IMR-90 (cell line): ENCODE measurements around the gene STOM. TPM values are rescaled to one million over a fixed set of nuclear protein-coding genes. Genes with fewer than 3 reads are reported as not detected.
A peak's percentile ranks its signal among the peaks of the same experiment; 100 is the strongest.

ENCODE experiments used
- ATAC-seq: fragments of 200-7000 bp; cut with Tn5 transposase; 2 replicates; pipeline ENCODE4 v1.9.1; 2020; ENCODE audit warnings: low read depth, mild to moderate bottlenecking, moderate library complexity
- BruUV-seq: library from RNA; stranded (reverse); fragments of 400-500 nt; replicated peaks from 2 replicates; lab custom pipeline; 2021; lab: Mats Ljungman, UMichigan
- CTCF ChIA-PET: fragments of 300-600 bp; formaldehyde crosslinking; extraction: SDS; loops from one replicate; lab custom pipeline; 2021; ENCODE audit warnings: antibody characterized with exemption; lab: Yijun Ruan, JAX
- POLR2A ChIA-PET: fragments of 300-600 bp; sonication (Branson Sonifier 250); formaldehyde crosslinking; loops from one replicate; lab custom pipeline; 2022; ENCODE audit warnings: antibody characterized with exemption; ENCODE audit not compliant: unreplicated experiment; lab: Charles Lee
- DNase-seq: peaks from one replicate; pipeline ENCODE4 v3.0.0; 2013
- H2AFZ ChIP-seq: replicated peaks from 2 replicates; pipeline ENCODE3; 2013; ENCODE audit warnings: low read length, mild to moderate bottlenecking; ENCODE audit not compliant: poor library complexity
- H2AK5ac ChIP-seq: 2 replicates; pipeline ENCODE4 v1.6.1; 2013; ENCODE audit warnings: low read depth, low read length, inconsistent platforms
- H2AK9ac ChIP-seq: replicated peaks from 2 replicates; pipeline ENCODE3; 2013; ENCODE audit warnings: mild to moderate bottlenecking, low read depth, low read length, moderate library complexity; ENCODE audit not compliant: poor library complexity
- H2BK120ac ChIP-seq: 2 replicates; pipeline ENCODE4 v1.6.1; 2013; ENCODE audit warnings: low read depth, low read length, inconsistent platforms
- H2BK15ac ChIP-seq: 3 replicates; pipeline ENCODE4 v1.6.1; 2013; ENCODE audit warnings: low read depth, low read length, inconsistent platforms
- H2BK20ac ChIP-seq: 2 replicates; pipeline ENCODE4 v1.6.1; 2013; ENCODE audit warnings: low read depth, mild to moderate bottlenecking, inconsistent platforms, low read length, moderate library complexity
- H2BK5ac ChIP-seq: 2 replicates; pipeline ENCODE4 v1.6.1; 2013; ENCODE audit warnings: mild to moderate bottlenecking, low read depth, low read length, inconsistent platforms; ENCODE audit not compliant: poor library complexity, severe bottlenecking
- H3K14ac ChIP-seq: replicated peaks from 2 replicates; pipeline ENCODE4 v1.6.1; 2013; ENCODE audit warnings: low read depth, low read length, inconsistent platforms
- H3K18ac ChIP-seq: 2 replicates; pipeline ENCODE4 v1.6.1; 2013; ENCODE audit warnings: low read depth, low read length, control low read depth
- H3K23ac ChIP-seq: 2 replicates; pipeline ENCODE4 v1.6.1; 2013; ENCODE audit warnings: low read depth, low read length, inconsistent platforms
- H3K27ac ChIP-seq: 2 replicates; pipeline ENCODE4 v1.5.1; 2013; ENCODE audit warnings: mild to moderate bottlenecking, control low read depth, low read length; ENCODE audit not compliant: insufficient read depth
- H3K27me3 ChIP-seq: 2 replicates; pipeline ENCODE4 v1.6.1; 2013; ENCODE audit warnings: low read length; ENCODE audit not compliant: control insufficient read depth, insufficient read depth
- H3K36me3 ChIP-seq: 2 replicates; pipeline ENCODE4 v1.6.1; 2013; ENCODE audit warnings: low read length, mixed read lengths; ENCODE audit not compliant: control insufficient read depth, insufficient read depth
- H3K4ac ChIP-seq: 2 replicates; pipeline ENCODE4 v1.6.1; 2013; ENCODE audit warnings: low read depth, low read length, inconsistent platforms
- H3K4me1 ChIP-seq: 2 replicates; pipeline ENCODE4 v1.6.1; 2013; ENCODE audit warnings: low read length, mixed read lengths; ENCODE audit not compliant: control insufficient read depth, insufficient read depth
- H3K4me2 ChIP-seq: 2 replicates; pipeline ENCODE4 v1.6.1; 2013; ENCODE audit warnings: low read depth, mild to moderate bottlenecking, control low read depth, low read length, moderate library complexity
- H3K4me3 ChIP-seq: 2 replicates; pipeline ENCODE4 v1.5.1; 2013; ENCODE audit warnings: low read depth, mild to moderate bottlenecking, control low read depth, low read length, moderate library complexity; ENCODE audit not compliant: insufficient read depth
- H3K56ac ChIP-seq: 2 replicates; pipeline ENCODE4 v1.6.1; 2013; ENCODE audit warnings: low read length, inconsistent platforms; ENCODE audit not compliant: insufficient read depth; ENCODE audit errors: extremely low read depth
- H3K79me1 ChIP-seq, 2 experiments: 2 replicates each; pipeline ENCODE4 v1.6.1; 2013; ENCODE audit warnings: low read length in 2 of 2, inconsistent platforms in 1 of 2, low read depth in 1 of 2
- H3K9ac ChIP-seq: 2 replicates; pipeline ENCODE4 v1.6.1; 2013; ENCODE audit warnings: low read depth, low read length, control low read depth
- H3K9me1 ChIP-seq: 2 replicates; pipeline ENCODE4 v1.6.1; 2013; ENCODE audit warnings: low read length, inconsistent platforms; ENCODE audit not compliant: insufficient read depth
- H3K9me3 ChIP-seq: 2 replicates; pipeline ENCODE4 v1.6.1; 2013; ENCODE audit warnings: low read length; ENCODE audit not compliant: control insufficient read depth, insufficient read depth
- H4K20me1 ChIP-seq: 2 replicates; pipeline ENCODE4 v1.6.1; 2013; ENCODE audit warnings: low read length, inconsistent platforms; ENCODE audit not compliant: insufficient read depth
- H4K5ac ChIP-seq: 2 replicates; pipeline ENCODE4 v1.6.1; 2013; ENCODE audit warnings: mild to moderate bottlenecking, low read depth, low read length, control low read depth
- H4K8ac ChIP-seq, 2 experiments: 2 replicates each; pipeline ENCODE4 v1.6.1; 2013; ENCODE audit warnings: low read depth in 2 of 2, low read length in 2 of 2, control low read depth in 1 of 2, inconsistent platforms in 1 of 2
- H4K91ac ChIP-seq: 2 replicates; pipeline ENCODE4 v1.6.1; 2013; ENCODE audit warnings: low read depth, low read length, inconsistent platforms; ENCODE audit not compliant: insufficient read depth
- MXI1 ChIP-seq: IDR thresholded peaks from 2 replicates; pipeline ENCODE4 v1.6.1; 2012; ENCODE audit warnings: low read depth, mild to moderate bottlenecking, low read length, moderate library complexity, borderline replicate concordance
- RAD21 ChIP-seq: IDR thresholded peaks from 2 replicates; pipeline ENCODE4 v1.6.1; 2012; ENCODE audit warnings: low read length, improper control_type of control experiment
- dilution Hi-C: fragments of 300-500 bp; cut with HindIII; formaldehyde crosslinking; loops from one replicate; pipeline ENCODE4 v1.14.3; 2018; ENCODE audit warnings: low sequenced_read_pairs; ENCODE audit not compliant: unreplicated experiment
- in situ Hi-C: fragments of 300-500 bp; cut with MboI; formaldehyde crosslinking; loops from 3 replicates; pipeline ENCODE4 v1.14.3; 2019; ENCODE audit warnings: low sequenced_read_pairs, inconsistent platforms, mixed read lengths
- intact Hi-C: fragments of 100-400 bp; cut with micrococcal nuclease; formaldehyde crosslinking; loops from 2 replicates; pipeline ENCODE4 v1.10.0; 2022
- polyA plus RNA-seq, 3 experiments: library from polyadenylated mRNA; depleted of rRNA; stranded (reverse); fragments of >200 nt; gene quantifications; 2 replicates each; pipeline ENCODE4 v1.2.3, GENCODE V29; 2012; ENCODE audit warnings: low replicate concordance in 1 of 3
- total RNA-seq: library from RNA; depleted of rRNA; stranded (reverse); fragments of >200 nt; gene quantifications from 2 replicates; pipeline ENCODE4 v1.2.3, GENCODE V29; 2012

STOM gene
- total and polyA plus RNA-seq, 2 of the 4 experiments (the other 2 are of a cell fraction), result 78.4 to 84.8 TPM

GRCh38 chr9:121395558-121395957 lies 25.5 kb upstream of the STOM start:
- CTCF ChIA-PET, result interaction anchor here (1.5 to 2.4 kb wide), 2 partner anchors 75 to 117 kb away, joined by 4 to 15 read pairs; no protein-coding TSS in a partner anchor

More at GRCh38 chr9:121395558-121395957, 25.5 kb upstream of the STOM start:
- Histone ChIP-seq H3K14ac (no peak overlapping the region; the same call in 1 of the 2 replicates), H2BK20ac (peak overlapping the region; percentile 68), H4K20me1 (no peaks in the 10 kb centered on the region), H3K4me3 (no peak overlapping the region), H2BK120ac (peak overlapping the region; percentile 61; the same call in 1 of the 2 replicates), H3K9me3 (peaks cover 4% of the 10 kb centered on the region), H3K56ac (no peak overlapping the region), H3K23ac (no peak overlapping the region), H2BK5ac (peak overlapping the region; percentile 35), H2BK15ac (peak overlapping the region; percentile 87; the same call in 2 of the 3 replicates), H3K9me1 (peaks cover 3% of the 10 kb centered on the region; the same call in 1 of the 2 replicates), H2AFZ (no peak overlapping the region), H3K4ac (peak overlapping the region; percentile 17; the same call in 1 of the 2 replicates), H2AK9ac (no peak overlapping the region), H3K27ac (no peak overlapping the region), H3K4me1 (peaks cover 11% of the 10 kb centered on the region), H4K91ac (no peak overlapping the region), H3K79me1 (0 out of 4 replicates have a peak, but pooled peaks cover 0 to 3% of the 10 kb centered on the region in 2 experiments), H2AK5ac (peak overlapping the region; percentile 64; the same call in 1 of the 2 replicates), H3K9ac (no peak overlapping the region), H3K27me3 (no peaks in the 10 kb centered on the region), H3K4me2 (no peak overlapping the region), H4K8ac (peak overlapping the region in 1 of 2 experiments; percentile 3; a peak in 1 of 4 replicates), H3K36me3 (no peaks in the 10 kb centered on the region), H3K18ac (no peak overlapping the region; the same call in 1 of the 2 replicates), H4K5ac (peak overlapping the region; percentile 6; the same call in 1 of the 2 replicates)
- intact Hi-C loops (no loop called here), dilution Hi-C loops (no loop called here), in situ Hi-C loops (loop anchor here (5.0 to 25.0 kb wide), 4 partner anchors 73 to 633 kb away; no protein-coding TSS in a partner anchor)
- POLR2A ChIA-PET, result no interaction called here
- TF ChIP-seq MXI1, result no peak
- TF ChIP-seq RAD21, result no peak
- BruUV-seq, result no TSS peak
- DNase-seq (no peak), ATAC-seq (no peak)
